Measurements from ENCODE around the gene ADAMTS10.

Gene ADAMTS10

DNA sequence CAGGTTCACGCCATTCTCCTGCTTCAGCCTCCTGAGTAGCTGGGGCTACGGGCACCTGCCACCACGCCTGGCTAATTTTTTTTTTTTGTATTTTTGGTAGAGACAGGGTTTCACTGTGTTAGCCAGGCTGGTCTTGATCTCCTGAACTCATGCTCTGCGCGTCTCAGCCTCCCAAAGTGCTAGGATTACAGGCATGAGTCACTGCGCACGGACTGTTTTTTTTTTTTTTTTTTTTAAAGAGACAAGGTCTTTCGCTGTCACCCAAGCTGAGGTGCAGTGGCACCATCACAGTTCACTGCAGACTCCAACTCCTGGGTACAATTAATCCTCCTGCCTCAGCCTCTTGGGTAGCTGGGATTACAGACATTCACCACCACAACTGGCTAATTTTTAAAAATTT is 8.2 kb upstream of the ADAMTS10 start:
- no peak for TF ChIP-seq RAD21 (IDR thresholded peaks at IDR 0.05; ENCODE audit: low read depth)

DNA sequence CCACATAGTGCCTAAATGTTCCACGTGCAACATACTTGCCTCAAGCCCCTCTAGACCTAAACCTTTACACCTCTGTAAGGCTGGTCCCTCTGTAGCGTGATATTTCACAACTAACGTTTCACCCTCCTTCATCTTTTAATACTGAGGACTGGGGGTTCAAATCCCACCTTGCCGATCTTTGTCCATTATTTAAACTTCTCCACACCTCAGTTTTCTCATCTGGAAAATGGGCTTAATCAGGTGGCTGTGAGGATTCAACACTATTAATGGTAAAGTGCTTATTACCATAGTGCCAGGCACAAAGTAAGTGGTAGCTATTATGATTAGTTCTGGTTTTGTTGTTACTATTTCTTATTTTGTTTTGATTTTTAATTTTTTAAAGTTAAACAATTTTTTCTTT is 7.5 kb upstream of the ADAMTS10 start:
- TF ChIP-seq FOXM1 (IDR thresholded peaks at IDR 0.05; ENCODE audit: borderline replicate concordance, low read depth): no peak
- TF ChIP-seq EGR1 (IDR thresholded peaks at IDR 0.05): no peak
- no peak for TF ChIP-seq NFIC (IDR thresholded peaks at IDR 0.05)
- TF ChIP-seq RAD21 (IDR thresholded peaks at IDR 0.05; ENCODE audit: low read depth): no peak
- TF ChIP-seq CREB1 (IDR thresholded peaks at IDR 0.05; ENCODE audit: low read depth): no peak
- TF ChIP-seq, protein P1, sequence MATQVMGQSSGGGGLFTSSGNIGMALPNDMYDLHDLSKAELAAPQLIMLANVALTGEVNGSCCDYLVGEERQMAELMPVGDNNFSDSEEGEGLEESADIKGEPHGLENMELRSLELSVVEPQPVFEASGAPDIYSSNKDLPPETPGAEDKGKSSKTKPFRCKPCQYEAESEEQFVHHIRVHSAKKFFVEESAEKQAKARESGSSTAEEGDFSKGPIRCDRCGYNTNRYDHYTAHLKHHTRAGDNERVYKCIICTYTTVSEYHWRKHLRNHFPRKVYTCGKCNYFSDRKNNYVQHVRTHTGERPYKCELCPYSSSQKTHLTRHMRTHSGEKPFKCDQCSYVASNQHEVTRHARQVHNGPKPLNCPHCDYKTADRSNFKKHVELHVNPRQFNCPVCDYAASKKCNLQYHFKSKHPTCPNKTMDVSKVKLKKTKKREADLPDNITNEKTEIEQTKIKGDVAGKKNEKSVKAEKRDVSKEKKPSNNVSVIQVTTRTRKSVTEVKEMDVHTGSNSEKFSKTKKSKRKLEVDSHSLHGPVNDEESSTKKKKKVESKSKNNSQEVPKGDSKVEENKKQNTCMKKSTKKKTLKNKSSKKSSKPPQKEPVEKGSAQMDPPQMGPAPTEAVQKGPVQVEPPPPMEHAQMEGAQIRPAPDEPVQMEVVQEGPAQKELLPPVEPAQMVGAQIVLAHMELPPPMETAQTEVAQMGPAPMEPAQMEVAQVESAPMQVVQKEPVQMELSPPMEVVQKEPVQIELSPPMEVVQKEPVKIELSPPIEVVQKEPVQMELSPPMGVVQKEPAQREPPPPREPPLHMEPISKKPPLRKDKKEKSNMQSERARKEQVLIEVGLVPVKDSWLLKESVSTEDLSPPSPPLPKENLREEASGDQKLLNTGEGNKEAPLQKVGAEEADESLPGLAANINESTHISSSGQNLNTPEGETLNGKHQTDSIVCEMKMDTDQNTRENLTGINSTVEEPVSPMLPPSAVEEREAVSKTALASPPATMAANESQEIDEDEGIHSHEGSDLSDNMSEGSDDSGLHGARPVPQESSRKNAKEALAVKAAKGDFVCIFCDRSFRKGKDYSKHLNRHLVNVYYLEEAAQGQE (IDR thresholded peaks at IDR 0.05; ENCODE audit: low read depth): no peak
- TF ChIP-seq CEBPB (IDR thresholded peaks at IDR 0.05): no peak
- TF ChIP-seq, protein P2, sequence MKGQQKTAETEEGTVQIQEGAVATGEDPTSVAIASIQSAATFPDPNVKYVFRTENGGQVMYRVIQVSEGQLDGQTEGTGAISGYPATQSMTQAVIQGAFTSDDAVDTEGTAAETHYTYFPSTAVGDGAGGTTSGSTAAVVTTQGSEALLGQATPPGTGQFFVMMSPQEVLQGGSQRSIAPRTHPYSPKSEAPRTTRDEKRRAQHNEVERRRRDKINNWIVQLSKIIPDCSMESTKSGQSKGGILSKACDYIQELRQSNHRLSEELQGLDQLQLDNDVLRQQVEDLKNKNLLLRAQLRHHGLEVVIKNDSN (IDR thresholded peaks at IDR 0.05): no peak
- TF ChIP-seq EP300 (IDR thresholded peaks at IDR 0.05; ENCODE audit: borderline replicate concordance): no peak
- TF ChIP-seq, protein P3, sequence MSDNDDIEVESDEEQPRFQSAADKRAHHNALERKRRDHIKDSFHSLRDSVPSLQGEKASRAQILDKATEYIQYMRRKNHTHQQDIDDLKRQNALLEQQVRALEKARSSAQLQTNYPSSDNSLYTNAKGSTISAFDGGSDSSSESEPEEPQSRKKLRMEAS (IDR thresholded peaks at IDR 0.05): no peak
- TF ChIP-seq TCF12 (IDR thresholded peaks at IDR 0.05; ENCODE audit: low read depth): no peak
- TF ChIP-seq YY1 (IDR thresholded peaks at IDR 0.05; ENCODE audit: low read depth): no peak
- TF ChIP-seq TEAD4 (IDR thresholded peaks at IDR 0.05): no peak
- TF ChIP-seq TAF1 (IDR thresholded peaks at IDR 0.05; ENCODE audit: low read depth): no peak
- no peak for TF ChIP-seq ZBTB7A (IDR thresholded peaks at IDR 0.05; ENCODE audit: low read depth)

DNA sequence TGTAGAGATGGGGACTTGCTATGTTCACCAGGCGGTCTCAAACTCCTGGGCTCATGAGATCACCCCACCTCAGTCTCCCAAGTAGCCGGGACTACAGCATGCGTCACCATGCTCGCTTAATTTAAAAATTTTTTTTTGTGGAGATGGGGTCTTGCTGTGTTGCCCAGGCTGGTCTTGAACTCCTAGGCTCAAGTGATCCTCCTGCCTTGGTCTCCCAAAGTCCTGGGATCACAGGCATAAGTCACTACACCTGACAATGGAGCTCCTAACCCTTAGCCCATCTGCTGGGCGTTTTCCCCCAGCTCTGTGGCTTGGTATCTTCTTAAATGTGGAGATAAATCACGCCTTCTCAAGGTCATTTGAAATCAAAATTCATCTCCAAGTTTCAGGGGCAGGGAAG is 6.3 kb upstream of the ADAMTS10 start:
- TF ChIP-seq TCF12 (IDR thresholded peaks at IDR 0.05; ENCODE audit: low read depth) (no peak), TAF1 (IDR thresholded peaks at IDR 0.05; ENCODE audit: low read depth) (no peak), FOXM1 (IDR thresholded peaks at IDR 0.05; ENCODE audit: borderline replicate concordance, low read depth) (no peak), CEBPB (IDR thresholded peaks at IDR 0.05) (no peak), EGR1 (IDR thresholded peaks at IDR 0.05) (no peak), YY1 (IDR thresholded peaks at IDR 0.05; ENCODE audit: low read depth) (no peak), TEAD4 (IDR thresholded peaks at IDR 0.05) (no peak), RAD21 (IDR thresholded peaks at IDR 0.05; ENCODE audit: low read depth) (no peak), ZBTB7A (IDR thresholded peaks at IDR 0.05; ENCODE audit: low read depth) (no peak), NFIC (IDR thresholded peaks at IDR 0.05) (no peak), EP300 (IDR thresholded peaks at IDR 0.05; ENCODE audit: borderline replicate concordance) (no peak), CREB1 (IDR thresholded peaks at IDR 0.05; ENCODE audit: low read depth) (no peak)
- TF ChIP-seq, protein P1 (IDR thresholded peaks at IDR 0.05; ENCODE audit: low read depth): no peak
- TF ChIP-seq, protein P2 (IDR thresholded peaks at IDR 0.05): no peak
- TF ChIP-seq, protein P3 (IDR thresholded peaks at IDR 0.05): no peak

DNA sequence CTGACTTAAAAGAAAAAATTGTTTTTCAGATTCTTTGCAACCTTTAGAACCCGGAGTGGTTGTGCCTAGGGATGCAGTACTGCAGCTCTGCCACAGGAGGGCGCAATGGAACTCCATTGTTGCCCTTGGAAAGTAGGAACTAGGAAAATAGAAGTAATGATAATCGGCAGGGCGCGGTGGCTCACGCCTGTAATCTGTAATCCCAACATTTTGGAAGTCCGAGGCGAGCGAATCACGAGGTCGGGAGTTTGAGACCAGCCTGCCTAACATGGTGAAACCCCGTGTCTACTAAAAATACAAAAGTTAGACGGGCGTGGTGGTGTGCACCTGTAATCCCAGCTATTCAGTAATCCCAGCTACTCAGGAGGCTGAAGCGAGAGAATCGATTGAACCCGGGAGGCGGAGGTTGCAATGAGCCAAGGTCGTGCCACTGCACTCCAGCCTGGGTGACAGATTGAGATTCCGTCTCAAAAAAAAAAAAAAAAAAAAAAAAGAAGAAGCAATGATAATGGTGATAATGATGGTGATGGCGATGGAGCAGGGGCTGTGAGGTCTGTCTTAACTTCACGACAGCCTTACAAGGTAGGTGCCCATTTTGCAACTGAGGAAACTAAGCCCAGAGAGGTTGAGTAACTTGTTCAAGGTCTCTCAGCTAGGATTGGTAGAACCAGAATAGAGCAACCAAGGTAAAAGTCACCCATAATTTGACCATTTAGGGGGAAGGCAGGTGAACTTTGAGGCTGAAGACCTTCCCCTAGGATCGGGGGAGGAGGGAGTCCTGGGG is 5.5 kb upstream of the ADAMTS10 start:
- TF ChIP-seq RAD21 (IDR thresholded peaks at IDR 0.05; ENCODE audit: low read depth) (peak; percentile 80), YY1 (IDR thresholded peaks at IDR 0.05; ENCODE audit: low read depth) (no peak), CREB1 (IDR thresholded peaks at IDR 0.05; ENCODE audit: low read depth) (no peak)

DNA sequence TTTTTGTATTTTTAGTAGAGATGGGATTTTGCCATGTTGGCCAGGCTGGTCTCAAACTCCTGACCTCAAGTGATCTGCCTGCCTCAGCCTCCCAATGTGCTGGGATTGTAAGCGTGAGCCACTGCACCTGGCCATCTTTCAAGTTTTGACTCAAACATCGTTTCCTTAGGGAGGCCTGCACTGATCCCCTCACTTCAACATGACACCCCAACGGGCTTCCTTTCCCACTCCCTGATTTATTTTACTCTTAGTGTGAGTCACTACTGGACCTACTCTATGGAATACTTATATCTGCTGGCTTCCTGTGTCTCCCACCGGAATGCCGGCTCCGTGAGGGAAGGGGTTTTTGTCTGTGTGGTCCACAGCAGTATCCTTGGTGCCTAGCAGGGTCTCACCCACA is 4.5 kb upstream of the ADAMTS10 start:
- TF ChIP-seq YY1 (IDR thresholded peaks at IDR 0.05; ENCODE audit: low read depth) (no peak), TCF12 (IDR thresholded peaks at IDR 0.05; ENCODE audit: low read depth) (no peak), ZBTB7A (IDR thresholded peaks at IDR 0.05; ENCODE audit: low read depth) (no peak), RAD21 (IDR thresholded peaks at IDR 0.05; ENCODE audit: low read depth) (no peak), CREB1 (IDR thresholded peaks at IDR 0.05; ENCODE audit: low read depth) (no peak), NFIC (IDR thresholded peaks at IDR 0.05) (no peak), FOXM1 (IDR thresholded peaks at IDR 0.05; ENCODE audit: borderline replicate concordance, low read depth) (no peak)
- TF ChIP-seq, protein P1 (IDR thresholded peaks at IDR 0.05; ENCODE audit: low read depth): no peak
